H1 (cell line): ENCODE measurements around the gene ITGB4. TPM values are rescaled to one million over a fixed set of nuclear protein-coding genes. Genes with fewer than 3 reads are reported as not detected.

Experiments used
- CTCF ChIA-PET: fragments of 300-600 bp; sonication (Branson Sonifier 250); formaldehyde crosslinking; loops from one replicate; lab custom pipeline; 2021; ENCODE audit not compliant: partially characterized antibody; lab: Charles Lee
- POLR2A ChIA-PET: fragments of 300-600 bp; sonication (Branson Sonifier 250); formaldehyde crosslinking; loops from one replicate; lab custom pipeline; 2021; ENCODE audit warnings: inconsistent platforms; ENCODE audit not compliant: partially characterized antibody; lab: Charles Lee
- DNase-seq, 2 experiments: peaks; one replicate each; pipeline versions ENCODE4 v3.0.0 to v3.0.0-alpha.2; 2010 to 2022; ENCODE audit warnings: low spot score in 2 of 2, low read depth in 1 of 2, mixed read lengths in 1 of 2
- FAIRE-seq: peaks from 2 replicates; lab custom pipeline; 2011; peaks lifted over from hg19 to GRCh38; lab: Jason Lieb, UNC
- H2AFZ ChIP-seq: 2 replicates; pipeline ENCODE4 v1.8.1; 2012; ENCODE audit warnings: low read length, inconsistent platforms
- H2AK5ac ChIP-seq: 2 replicates; pipeline ENCODE4 v1.6.1; 2013; ENCODE audit warnings: low read depth, low read length
- H2BK120ac ChIP-seq: replicated peaks from 2 replicates; pipeline ENCODE3; 2013; ENCODE audit warnings: low read depth, low read length, inconsistent platforms
- H2BK12ac ChIP-seq: 2 replicates; pipeline ENCODE4 v1.6.1; 2013; ENCODE audit warnings: low read depth, low read length
- H2BK15ac ChIP-seq: 2 replicates; pipeline ENCODE4 v1.6.1; 2013; ENCODE audit warnings: low read length
- H2BK20ac ChIP-seq: 2 replicates; pipeline ENCODE4 v1.6.1; 2013; ENCODE audit warnings: low read length
- H2BK5ac ChIP-seq: 2 replicates; pipeline ENCODE4 v1.6.1; 2013; ENCODE audit warnings: low read depth, low read length
- H3K14ac ChIP-seq: 2 replicates; pipeline ENCODE4 v1.6.1; 2013; ENCODE audit warnings: inconsistent platforms; ENCODE audit not compliant: insufficient read length
- H3K18ac ChIP-seq: 2 replicates; pipeline ENCODE4 v1.6.1; 2013; ENCODE audit warnings: low read length; ENCODE audit errors: extremely low read depth
- H3K23ac ChIP-seq: 2 replicates; pipeline ENCODE4 v1.6.1; 2013; ENCODE audit warnings: inconsistent platforms; ENCODE audit not compliant: insufficient read length
- H3K23me2 ChIP-seq: 2 replicates; pipeline ENCODE4 v1.6.1; 2013; ENCODE audit warnings: low read depth, low read length
- H3K27ac ChIP-seq: 2 replicates; pipeline ENCODE4 v1.6.1; 2011; ENCODE audit warnings: low read depth, low read length, inconsistent platforms
- H3K27me3 ChIP-seq, 4 experiments: replicated peaks in 1 of 4; 1 replicate in 1 of 4; 2 replicates in 3 of 4; pipeline versions ENCODE4 v1.6.1 to v1.8.1; 2011 to 2013; ENCODE audit warnings: low read length in 3 of 4, mild to moderate bottlenecking in 3 of 4, inconsistent platforms in 2 of 4, mixed read lengths in 2 of 4, moderate library complexity in 1 of 4; ENCODE audit not compliant: control insufficient read depth in 3 of 4, insufficient read depth in 3 of 4; ENCODE audit errors: extremely low read depth in 1 of 4
- H3K36me3 ChIP-seq, 4 experiments: 2 replicates each; pipeline versions ENCODE4 v1.6.1 to v1.8.1; 2011 to 2013; ENCODE audit warnings: mild to moderate bottlenecking in 4 of 4, low read length in 3 of 4, moderate library complexity in 2 of 4, control low read depth in 1 of 4, inconsistent platforms in 1 of 4; ENCODE audit not compliant: insufficient read depth in 4 of 4, control insufficient read depth in 2 of 4
- H3K4ac ChIP-seq: replicated peaks from 2 replicates; pipeline ENCODE3; 2013; ENCODE audit warnings: low read length, low read depth, mixed read lengths, inconsistent platforms; ENCODE audit not compliant: insufficient read length
- H3K4me1 ChIP-seq, 4 experiments: replicated peaks in 1 of 4; 1 replicate in 1 of 4; 2 replicates in 3 of 4; pipeline versions ENCODE4 v1.6.1 to v1.8.1; 2011 to 2013; ENCODE audit warnings: low read length in 3 of 4, inconsistent platforms in 2 of 4, mixed read lengths in 1 of 4; ENCODE audit not compliant: insufficient read depth in 4 of 4, control insufficient read depth in 3 of 4
- H3K4me2 ChIP-seq, 2 experiments: 2 replicates each; pipeline versions ENCODE4 v1.6.1 to v1.8.1; 2011 to 2013; ENCODE audit warnings: low read depth in 2 of 2, low read length in 2 of 2, control low read depth in 1 of 2, inconsistent platforms in 1 of 2, mild to moderate bottlenecking in 1 of 2; ENCODE audit not compliant: insufficient read depth in 1 of 2
- H3K4me3 ChIP-seq, 4 experiments: fragments of 200-600, 300-600 bp in 1 of 4; sonication (generic), shearing (Covaris generic), sonication (Bioruptor Twin) in 1 of 4; 2 replicates each; pipeline versions ENCODE4 v1.5.1 to v1.8.1; 2011 to 2016; ENCODE audit warnings: low read length in 4 of 4, low read depth in 3 of 4, control low read depth in 2 of 4, inconsistent platforms in 2 of 4, mild to moderate bottlenecking in 2 of 4, mixed read lengths in 1 of 4, moderate library complexity in 1 of 4; ENCODE audit not compliant: insufficient read depth in 2 of 4; ENCODE audit errors: extremely low read depth in 1 of 4
- H3K56ac ChIP-seq: replicated peaks from 2 replicates; pipeline ENCODE3; 2013; ENCODE audit warnings: low read depth, mild to moderate bottlenecking, mixed read lengths, low read length, inconsistent platforms; ENCODE audit not compliant: insufficient read length
- H3K79me1 ChIP-seq: 2 replicates; pipeline ENCODE4 v1.6.1; 2013; ENCODE audit warnings: low read depth, low read length, control low read depth
- H3K79me2 ChIP-seq, 2 experiments: 2 replicates each; pipeline versions ENCODE4 v1.6.1 to v1.8.1; 2012 to 2013; ENCODE audit warnings: low read length in 2 of 2, mild to moderate bottlenecking in 2 of 2, inconsistent platforms in 1 of 2; ENCODE audit not compliant: insufficient read depth in 2 of 2, control insufficient read depth in 1 of 2
- H3K9ac ChIP-seq, 4 experiments: replicated peaks in 1 of 4; 1 replicate in 1 of 4; 2 replicates in 3 of 4; pipeline versions ENCODE4 v1.6.1 to v1.8.1; 2011 to 2013; ENCODE audit warnings: low read depth in 3 of 4, low read length in 3 of 4, control low read depth in 2 of 4, mild to moderate bottlenecking in 2 of 4, moderate library complexity in 2 of 4, inconsistent platforms in 1 of 4; ENCODE audit errors: extremely low read depth in 1 of 4
- H3K9me3 ChIP-seq, 2 experiments: 2 replicates each; pipeline versions ENCODE4 v1.6.1 to v1.8.1; 2012 to 2013; ENCODE audit warnings: mild to moderate bottlenecking in 2 of 2, moderate library complexity in 2 of 2, control low read depth in 1 of 2, inconsistent platforms in 1 of 2, low read depth in 1 of 2, low read length in 1 of 2, mixed read lengths in 1 of 2; ENCODE audit not compliant: insufficient read depth in 2 of 2
- H4K20me1 ChIP-seq, 2 experiments: replicated peaks in 1 of 2; 2 replicates each; pipeline versions ENCODE3 to v1.8.1; 2011 to 2013; ENCODE audit warnings: inconsistent platforms in 2 of 2, low read length in 2 of 2, mild to moderate bottlenecking in 1 of 2; ENCODE audit not compliant: insufficient read depth in 2 of 2, control insufficient read depth in 1 of 2
- H4K5ac ChIP-seq: 2 replicates; pipeline ENCODE4 v1.6.1; 2013; ENCODE audit warnings: low read length, low read depth, mixed read lengths, inconsistent platforms; ENCODE audit not compliant: insufficient read length
- H4K8ac ChIP-seq: 2 replicates; pipeline ENCODE4 v1.8.0; 2013; ENCODE audit warnings: mild to moderate bottlenecking, moderate library complexity, low read length, inconsistent platforms; ENCODE audit not compliant: insufficient read depth; ENCODE audit errors: extremely low read depth
- H4K91ac ChIP-seq: replicated peaks from 2 replicates; pipeline ENCODE3; 2013; ENCODE audit warnings: low read length, mixed read lengths, inconsistent platforms; ENCODE audit not compliant: insufficient read length
- CBX5 ChIP-seq: fragments of 300-800, 300-1000 bp; sonication (generic); IDR thresholded peaks from 2 replicates; pipeline ENCODE4 v1.7.1; 2016; ENCODE audit warnings: antibody characterized with exemption, low read length, low read depth
- MAFK ChIP-seq: IDR thresholded peaks from 2 replicates; pipeline ENCODE4 v1.6.1; 2012; ENCODE audit warnings: low read depth, mild to moderate bottlenecking, improper control_type of control experiment, low read length
- SP4 ChIP-seq: IDR thresholded peaks from 2 replicates; pipeline ENCODE4 v1.6.1; 2012; ENCODE audit warnings: low read length, inconsistent platforms
- WGBS, 2 experiments: shearing (Covaris generic) in 1 of 2; methylation state at CpG; one replicate each; pipeline versions ENCODE4 v1.1.6 to v1.1.7; 2013 to 2015; ENCODE audit warnings: low lambda C conversion rate in 2 of 2, mixed read lengths in 2 of 2, inconsistent platforms in 1 of 2, low coverage in 1 of 2, missing lambda C conversion rate in 1 of 2; ENCODE audit not compliant: insufficient replicate concordance in 2 of 2, insufficient coverage in 1 of 2, insufficient read length in 1 of 2; ENCODE audit errors: extremely low coverage in 1 of 2, missing lambda C conversion rate in 1 of 2; 5-methylcytosine and 5-hydroxymethylcytosine counted together
- polyA plus RNA-seq, 7 experiments: library from polyadenylated mRNA; depleted of rRNA in 3 of 7; stranded (reverse) in 5 of 7; unstranded in 2 of 7; fragments of >200 nt in 5 of 7; fragments of 200-250 nt in 2 of 7; gene quantifications; 1 replicate in 5 of 7; 2 replicates in 1 of 7; 4 replicates in 1 of 7; pipeline versions ENCODE4 v1.2.1 to v1.2.3, GENCODE V29; 2011 to 2013; ENCODE audit warnings: missing spikeins in 2 of 7, mixed read lengths in 2 of 7
- total RNA-seq: library from RNA; stranded (reverse); fragmentation: NEBNext Ultra II Directional; extraction: Animal tissue kit (Norgen Biotek cat#: 25700); gene quantifications from 2 replicates; pipeline ENCODE4 v1.2.1, GENCODE V29; 2021

The ITGB4 gene
- total and polyA plus RNA-seq, 2 of the 8 experiments (the other 6 are each of a cell fraction or from before 2014, with no cell fraction given), result 5.2 to 5.6 TPM

DNA sequence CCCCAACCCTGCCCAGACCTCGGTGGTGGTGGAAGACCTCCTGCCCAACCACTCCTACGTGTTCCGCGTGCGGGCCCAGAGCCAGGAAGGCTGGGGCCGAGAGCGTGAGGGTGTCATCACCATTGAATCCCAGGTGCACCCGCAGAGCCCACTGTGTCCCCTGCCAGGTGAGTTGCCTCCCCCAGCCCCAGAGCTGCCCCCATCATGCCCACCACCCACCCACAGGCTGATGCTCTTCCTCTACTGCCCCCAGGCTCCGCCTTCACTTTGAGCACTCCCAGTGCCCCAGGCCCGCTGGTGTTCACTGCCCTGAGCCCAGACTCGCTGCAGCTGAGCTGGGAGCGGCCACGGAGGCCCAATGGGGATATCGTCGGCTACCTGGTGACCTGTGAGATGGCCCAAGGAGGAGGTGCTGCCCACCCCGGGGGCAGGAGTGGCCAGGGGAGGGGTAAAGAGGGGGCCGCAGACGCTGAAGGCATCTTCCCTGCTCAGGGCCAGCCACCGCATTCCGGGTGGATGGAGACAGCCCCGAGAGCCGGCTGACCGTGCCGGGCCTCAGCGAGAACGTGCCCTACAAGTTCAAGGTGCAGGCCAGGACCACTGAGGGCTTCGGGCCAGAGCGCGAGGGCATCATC lies 35.3 kb downstream of the ITGB4 start:
- Histone ChIP-seq H3K14ac (no peak overlapping the region), H2BK5ac (no peak overlapping the region), H3K4me3 (no peak overlapping the region), H3K9ac (no peak overlapping the region), H2AK5ac (no peak overlapping the region), H3K36me3 (no peaks in the 10 kb centered on the region), H3K27ac (no peak overlapping the region), H3K4me1 (peaks cover 0 to 7% (median 3%) of the 10 kb centered on the region in 4 experiments; a peak in 4 of 7 replicates), H3K79me2 (no peaks in the 10 kb centered on the region), H3K4ac (no peak overlapping the region), H4K91ac (no peak overlapping the region), H3K9me3 (no peaks in the 10 kb centered on the region), H3K23me2 (no peaks in the 10 kb centered on the region; the same call in 1 of the 2 replicates), H2BK15ac (no peak overlapping the region), H2BK120ac (no peak overlapping the region), H3K56ac (no peak overlapping the region), H4K5ac (no peak overlapping the region), H3K23ac (no peak overlapping the region), H4K8ac (no peak overlapping the region), H3K79me1 (no peaks in the 10 kb centered on the region), H2BK12ac (no peak overlapping the region), H3K4me2 (no peak overlapping the region), H3K18ac (no peak overlapping the region), H2AFZ (no peak overlapping the region), H4K20me1 (peaks cover 0 to 4% of the 10 kb centered on the region in 2 experiments), H2BK20ac (no peak overlapping the region), H3K27me3 (peaks cover 0 to 2% (median 0%) of the 10 kb centered on the region in 4 experiments; a peak in 2 of 7 replicates)
- ChIA-PET CTCF (interaction anchor here (0.9 to 19.5 kb wide), 5 partner anchors 5 to 123 kb away, joined by 3 to 359 read pairs (median 177); partner anchors contain the start of genes GALK1, SMIM5 and UNK), POLR2A (interaction anchor here (1.2 to 15.1 kb wide), 4 partner anchors 9 to 32 kb away, joined by 3 to 425 read pairs (median 8); partner anchors contain the start of gene GALK1)
- TF ChIP-seq MAFK (no peak), SP4 (no peak), CBX5 (no peak)
- DNase-seq, result peak in 1 of 2 experiments; percentile 44
- WGBS, 2 experiments, result 94% methylated on average over 29 of the region's 29 CpGs; no CpG with 5 or more reads in 1 of the 2 experiments
- FAIRE-seq, result no peak
